NCI-H2029 treated with DMSO at 0.1 percent for 48 hours (cell line): ENCODE data around the gene NT5DC4.
"Not testable (repeated sequence)": the region's sequence is repeated elsewhere in the genome, so short reads cannot be mapped to it uniquely, and the experiment has no call there.

Experiments used
- DNase-seq: peaks from one replicate; lab custom pipeline; 2025; lab: John Stamatoyannopoulos, UW

NT5DC4 gene

GRCh38 chr2:112699984-112700667 is 20.7 kb upstream of the NT5DC4 start:
- no peak for DNase-seq

GRCh38 chr2:112701052-112701451 is 19.8 kb upstream of the NT5DC4 start:
- DNase-seq: no peak

DNA sequence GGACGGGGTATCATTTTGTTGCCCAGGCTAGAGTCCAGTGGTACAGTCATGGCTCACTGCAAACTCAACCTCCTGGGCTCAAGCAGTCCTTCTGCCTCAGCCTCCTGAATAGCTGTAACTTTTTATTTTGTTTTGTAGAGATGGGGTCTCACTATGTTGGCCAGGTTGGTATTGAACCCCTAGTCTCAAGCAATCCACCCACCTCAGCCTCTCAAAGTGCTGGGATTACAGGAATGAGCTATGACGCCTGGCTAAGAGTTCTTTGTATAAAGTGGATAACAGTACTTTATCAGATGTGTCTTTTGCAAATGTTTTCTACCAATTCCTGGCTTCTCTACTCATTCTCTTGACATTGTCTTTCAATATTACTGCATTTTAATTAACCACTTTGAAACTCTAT is 17.1 kb upstream of the NT5DC4 start:
- no peak for DNase-seq

DNA sequence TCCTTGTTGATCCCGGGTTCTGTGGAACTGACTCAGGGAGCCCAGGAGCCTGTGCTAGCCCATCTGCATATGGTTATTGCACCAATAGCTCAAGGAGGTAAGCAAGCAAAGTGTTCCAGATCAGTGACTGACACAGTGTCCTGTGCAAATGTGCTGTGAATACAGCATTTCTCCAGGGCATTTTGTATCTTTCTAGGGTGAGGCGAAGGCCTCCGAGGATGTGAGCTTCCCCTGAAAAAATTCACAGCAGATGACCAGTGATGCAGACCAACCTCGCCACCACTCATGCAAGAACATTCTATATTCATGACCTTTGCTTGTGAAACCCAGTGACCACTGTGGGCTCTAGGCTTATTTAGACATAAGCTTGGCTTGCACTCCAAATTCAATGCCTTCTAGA is 15.2 kb upstream of the NT5DC4 start:
- no peak for DNase-seq

- no peak for DNase-seq
Measured at GRCh38 chr2:112706170-112706664, 14.6 kb upstream of the NT5DC4 start.

GRCh38 chr2:112706947-112707346 is 13.9 kb upstream of the NT5DC4 start:
- not testable (repeated sequence) for DNase-seq

- no peak for DNase-seq
Measured at GRCh38 chr2:112708968-112709367, 11.9 kb upstream of the NT5DC4 start.

- DNase-seq: no peak
Measured at GRCh38 chr2:112709703-112710102, 11.1 kb upstream of the NT5DC4 start.

DNA sequence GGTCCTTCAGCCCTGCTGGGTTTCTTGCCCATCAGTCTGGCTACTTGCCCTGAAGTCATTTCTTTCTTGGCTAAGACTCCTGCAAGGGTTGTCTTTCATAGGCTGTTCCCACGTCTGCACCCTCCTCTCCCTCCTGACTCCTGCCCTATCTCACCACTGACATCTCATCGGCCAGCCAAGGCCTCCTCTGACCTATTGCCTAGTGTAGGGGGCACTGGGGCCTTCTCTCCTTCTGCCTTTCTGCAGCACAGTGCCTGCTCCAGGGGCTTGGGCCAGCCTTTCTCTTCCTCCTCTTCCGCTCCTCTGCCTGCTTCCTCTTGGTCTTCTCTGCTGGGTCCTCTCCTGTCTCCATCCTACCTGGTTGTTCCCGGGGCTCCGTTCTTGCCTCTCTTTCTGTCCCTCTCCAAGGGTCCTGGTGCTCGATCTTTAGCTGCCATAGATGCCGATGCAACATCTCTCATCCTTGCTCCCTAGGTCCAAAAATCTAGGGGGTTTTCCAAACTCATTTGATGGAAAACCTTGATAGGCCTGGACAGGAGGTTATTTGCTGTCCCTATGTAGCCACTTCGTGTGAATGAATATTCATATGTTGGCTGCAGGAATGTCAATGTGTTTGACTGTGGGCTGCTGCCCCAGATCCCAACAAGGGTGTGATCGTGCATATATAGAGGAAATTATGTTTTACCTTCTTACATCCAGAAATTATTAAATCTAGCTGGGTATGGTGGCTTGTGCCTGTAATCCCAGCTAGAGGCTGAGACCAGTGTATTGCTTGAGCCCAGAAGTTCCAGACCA is 9.7 kb upstream of the NT5DC4 start:
- DNase-seq: no peak

DNA sequence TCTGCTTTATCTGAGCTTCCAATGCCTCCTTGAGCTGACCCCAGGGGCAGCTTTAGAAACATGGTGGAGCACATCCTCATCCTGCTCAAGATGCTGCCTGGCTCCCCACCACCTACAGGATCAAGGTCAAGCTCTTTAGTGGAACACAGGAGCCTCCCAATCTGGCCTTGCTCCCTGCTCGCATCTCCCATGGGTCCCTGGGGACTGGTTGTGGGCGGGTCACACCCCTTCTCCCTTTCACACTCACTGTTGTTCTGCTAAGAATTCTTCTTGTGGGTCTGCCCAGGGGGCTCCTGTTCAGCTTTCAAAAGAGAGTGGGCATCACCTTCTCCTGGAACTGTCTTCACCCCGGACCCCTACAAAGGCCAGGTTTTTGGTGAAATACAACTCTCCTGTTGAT is 8.4 kb upstream of the NT5DC4 start:
- no peak for DNase-seq

- DNase-seq: no peak
Measured at GRCh38 chr2:112712903-112713584, 7.8 kb upstream of the NT5DC4 start.

- no peak for DNase-seq
Measured at GRCh38 chr2:112713585-112713925, 7.3 kb upstream of the NT5DC4 start.

DNA sequence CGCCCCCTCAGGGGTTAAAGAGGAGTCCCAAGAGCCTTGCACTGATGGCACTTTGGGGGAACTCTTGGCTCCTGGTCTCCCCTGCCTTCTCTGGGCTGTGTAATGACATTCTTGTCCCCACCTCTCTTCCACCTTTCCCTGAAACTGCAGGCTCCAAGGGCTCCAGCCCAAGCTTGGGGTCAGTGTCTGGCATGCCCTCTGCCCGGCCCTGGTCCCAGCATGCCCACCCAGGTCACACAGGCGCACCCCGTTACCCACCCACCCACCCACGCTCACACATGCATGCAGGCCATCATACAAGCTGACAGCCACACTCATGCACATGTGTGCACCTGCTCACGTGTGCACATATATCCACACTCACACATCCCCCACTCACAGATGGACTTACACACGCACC is 6.9 kb upstream of the NT5DC4 start:
- DNase-seq: no peak

- DNase-seq: no peak
Measured at GRCh38 chr2:112714331-112714730, 6.5 kb upstream of the NT5DC4 start.

- no peak for DNase-seq
Measured at GRCh38 chr2:112714836-112715631, 5.8 kb upstream of the NT5DC4 start.

DNA sequence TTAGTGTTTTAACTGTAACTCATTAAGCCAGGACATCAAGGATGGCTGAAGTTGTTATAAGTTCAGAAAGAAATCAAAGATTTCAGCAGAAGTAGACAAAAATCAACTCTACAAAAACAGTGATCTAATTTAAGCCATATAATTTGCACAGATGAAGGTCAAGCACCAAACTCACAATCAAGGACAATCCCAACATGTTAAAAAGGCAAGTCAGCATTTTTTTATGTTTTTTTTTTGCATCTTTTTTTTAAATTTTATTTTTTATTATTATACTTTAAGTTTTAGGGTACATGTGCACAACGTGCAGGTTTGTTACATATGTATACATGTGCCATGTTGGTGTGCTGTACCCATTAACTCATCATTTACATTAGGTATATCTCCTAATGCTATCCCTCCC is 4.7 kb upstream of the NT5DC4 start:
- not testable (repeated sequence) for DNase-seq

DNA sequence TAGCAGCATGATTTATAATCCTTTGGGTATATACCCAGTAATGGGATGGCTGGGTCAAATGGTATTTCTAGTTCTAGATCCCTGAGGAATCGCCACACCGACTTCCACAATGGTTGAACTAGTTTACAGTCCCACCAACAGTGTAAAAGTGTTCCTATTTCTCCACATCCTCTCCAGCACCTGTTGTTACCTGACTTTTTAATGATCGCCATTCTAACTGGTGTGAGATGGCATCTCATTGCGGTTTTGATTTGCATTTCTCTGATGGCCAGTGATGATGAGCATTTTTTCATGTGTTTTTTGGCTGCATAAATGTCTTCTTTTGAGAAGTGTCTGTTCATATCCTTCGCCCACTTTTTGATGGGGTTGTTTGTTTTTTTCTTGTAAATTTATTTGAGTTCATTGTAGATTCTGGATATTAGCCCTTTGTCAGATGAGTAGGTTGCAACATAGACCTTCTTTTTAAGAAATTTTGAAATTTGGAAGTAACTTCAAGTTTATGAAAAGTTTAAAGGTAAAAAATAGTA is 3.9 kb upstream of the NT5DC4 start:
- DNase-seq: not testable (repeated sequence)

DNA sequence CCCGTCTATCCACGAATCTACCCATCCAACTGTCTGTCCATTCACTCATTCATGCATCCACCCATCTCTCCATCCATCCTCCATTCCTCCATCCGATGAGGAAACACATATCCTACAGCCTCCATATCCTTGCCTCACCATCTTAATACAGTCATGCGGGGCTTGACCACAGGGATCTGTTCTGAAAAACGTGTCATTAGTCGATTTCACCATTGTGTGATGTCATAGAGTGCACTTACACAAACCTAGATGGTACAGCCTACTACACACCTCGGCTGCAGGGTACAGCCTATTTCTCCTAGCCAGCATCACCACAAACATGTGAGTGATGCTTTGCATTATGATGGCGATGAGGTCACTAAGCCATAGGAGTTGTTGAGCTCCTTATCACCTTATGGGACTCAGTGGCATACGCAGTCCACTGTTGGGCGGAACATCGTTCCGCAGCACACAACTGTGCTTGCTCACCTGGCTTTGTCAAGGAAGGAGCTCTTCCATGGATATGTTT is 1.9 kb upstream of the NT5DC4 start:
- no peak for DNase-seq

- no peak for DNase-seq
Measured at GRCh38 chr2:112721819-112722522, 1.2 kb downstream of the NT5DC4 start.

GRCh38 chr2:112722816-112723546 is 2.2 kb downstream of the NT5DC4 start:
- no peak for DNase-seq
